ENCODE measurements around the gene FTCD. TPM values are rescaled to one million over a fixed set of nuclear protein-coding genes. Genes with fewer than 3 reads are reported as not detected.
"Not testable (repeated sequence)": the region's sequence is repeated elsewhere in the genome, so short reads cannot be mapped to it uniquely, and the experiment has no call there.

Gene FTCD
- total and polyA plus RNA-seq, 2 experiments from 2014 or later, result 18.9 to 27.4 TPM

GRCh38 chr21:46180778-46181391 is 25.5 kb upstream of the FTCD start:
- Histone ChIP-seq H3K4me1 (ENCODE audit: low read depth) (peaks cover 4% of the 10 kb centered on the region), H3K36me3 (no peaks in the 10 kb centered on the region), H3K27ac (no peak overlapping the region), H3K9me3 (ENCODE audit: low read depth) (no peaks in the 10 kb centered on the region), H3K27me3 (no peaks in the 10 kb centered on the region), H3K4me3 (no peak overlapping the region)
- no peak for TF ChIP-seq CTCF (IDR thresholded peaks at IDR 0.05; ENCODE audit: low read depth, low read length)
- no peak for DNase-seq (ENCODE audit: low read depth in 1 of 2, low spot score in 1 of 2)

- Histone ChIP-seq H3K27me3 (no peaks in the 10 kb centered on the region), H3K27ac (no peak overlapping the region), H3K9me3 (ENCODE audit: low read depth) (no peaks in the 10 kb centered on the region), H3K4me1 (ENCODE audit: low read depth) (peaks cover 1% of the 10 kb centered on the region), H3K36me3 (no peaks in the 10 kb centered on the region), H3K4me3 (no peak overlapping the region)
- DNase-seq (ENCODE audit: low read depth in 1 of 2, low spot score in 1 of 2), result no peak
- no peak for TF ChIP-seq CTCF (IDR thresholded peaks at IDR 0.05; ENCODE audit: low read depth, low read length)
Observed at GRCh38 chr21:46180079-46180722, 24.8 kb upstream of the FTCD start.

GRCh38 chr21:46179708-46180078 is 24.3 kb upstream of the FTCD start:
- Histone ChIP-seq H3K9me3 (ENCODE audit: low read depth) (no peaks in the 10 kb centered on the region), H3K27me3 (no peaks in the 10 kb centered on the region), H3K27ac (no peak overlapping the region), H3K36me3 (no peaks in the 10 kb centered on the region), H3K4me3 (no peak overlapping the region), H3K4me1 (ENCODE audit: low read depth) (no peaks in the 10 kb centered on the region)
- DNase-seq (ENCODE audit: low read depth in 1 of 2, low spot score in 1 of 2), result no peak
- no peak for TF ChIP-seq CTCF (IDR thresholded peaks at IDR 0.05; ENCODE audit: low read depth, low read length)

- Histone ChIP-seq H3K27me3 (no peaks in the 10 kb centered on the region), H3K27ac (no peak overlapping the region), H3K4me1 (ENCODE audit: low read depth) (no peaks in the 10 kb centered on the region), H3K36me3 (no peaks in the 10 kb centered on the region), H3K4me3 (no peak overlapping the region), H3K9me3 (ENCODE audit: low read depth) (no peaks in the 10 kb centered on the region)
- TF ChIP-seq CTCF (IDR thresholded peaks at IDR 0.05; ENCODE audit: low read depth, low read length), result no peak
- no peak for DNase-seq (ENCODE audit: low read depth in 1 of 2, low spot score in 1 of 2)
Observed at GRCh38 chr21:46178961-46179360, 23.6 kb upstream of the FTCD start.

- not testable (repeated sequence) for H3K27ac ChIP-seq; H3K4me3 ChIP-seq; H3K4me1 ChIP-seq (ENCODE audit: low read depth); H3K27me3 ChIP-seq; H3K36me3 ChIP-seq; H3K9me3 ChIP-seq (ENCODE audit: low read depth); DNase-seq (ENCODE audit: low read depth in 1 of 2, low spot score in 1 of 2)
Observed at GRCh38 chr21:46176443-46177129, 21.2 kb upstream of the FTCD start.

GRCh38 chr21:46173573-46173972 is 18.2 kb upstream of the FTCD start:
- TF ChIP-seq CTCF (IDR thresholded peaks at IDR 0.05; ENCODE audit: low read depth, low read length), result no peak
- H3K36me3 ChIP-seq, result no peaks in the 10 kb centered on the region
- H3K27ac ChIP-seq, result no peak overlapping the region
- no peaks in the 10 kb centered on the region for H3K9me3 ChIP-seq (ENCODE audit: low read depth)
- no peaks in the 10 kb centered on the region for H3K27me3 ChIP-seq
- DNase-seq (ENCODE audit: low read depth in 1 of 2, low spot score in 1 of 2), result no peak
- no peaks in the 10 kb centered on the region for H3K4me1 ChIP-seq (ENCODE audit: low read depth)
- no peak overlapping the region for H3K4me3 ChIP-seq
